G401 (cell line): ENCODE results near the gene SLC9B2. TPM values are rescaled to one million over a fixed set of nuclear protein-coding genes. Genes with fewer than 3 reads are reported as not detected.

Source experiments
- total RNA-seq: library from RNA; depleted of rRNA; stranded (reverse); fragments of >200 nt; shearing (Covaris generic); gene quantifications from 2 replicates; pipeline ENCODE4 v1.2.3, GENCODE V29; 2014; rRNA removed

The SLC9B2 gene
- total RNA-seq, 1 experiment from 2014 or later: 14.6 TPM

Other genes with a start within 250 kb of the SLC9B2 start
- gene UBE2D3, start 249.2 kb downstream of the SLC9B2 start, total RNA-seq: 460 and 522 TPM in 2 replicates
- gene CISD2, start 207.8 kb downstream of the SLC9B2 start, total RNA-seq: 72.7 and 80.0 TPM in 2 replicates
- not detected in 2 replicates for gene SLC9B1, start 57.1 kb downstream of the SLC9B2 start, total RNA-seq
- gene BDH2, start 23.1 kb upstream of the SLC9B2 start, total RNA-seq: 56.0 and 72.1 TPM in 2 replicates
- gene CENPE, start 121.6 kb upstream of the SLC9B2 start, total RNA-seq: 19.6 and 22.1 TPM in 2 replicates